Glutamatergic neuron (in vitro differentiated cells): Measurements from ENCODE around the gene EHMT2. TPM values are rescaled to one million over a fixed set of nuclear protein-coding genes. Genes with fewer than 3 reads are reported as not detected.

Source experiments
- DNase-seq: peaks from one replicate; pipeline ENCODE4 v3.0.0; 2022
- H3K27ac Mint-ChIP-seq: one replicate; pipeline ENCODE4 v1.8.0; 2020; ENCODE audit warnings: mild to moderate bottlenecking, mixed read lengths, inconsistent platforms; ENCODE audit not compliant: unreplicated experiment
- H3K27me3 Mint-ChIP-seq: one replicate; pipeline ENCODE4 v1.8.0; 2020; ENCODE audit warnings: mild to moderate bottlenecking, moderate library complexity, mixed read lengths, inconsistent platforms; ENCODE audit not compliant: unreplicated experiment
- H3K36me3 Mint-ChIP-seq: one replicate; pipeline ENCODE4 v1.8.0; 2020; ENCODE audit warnings: mild to moderate bottlenecking, mixed read lengths, inconsistent platforms; ENCODE audit not compliant: unreplicated experiment
- H3K4me1 Mint-ChIP-seq: one replicate; pipeline ENCODE4 v1.8.0; 2020; ENCODE audit warnings: mild to moderate bottlenecking, low read depth, mixed read lengths, inconsistent platforms; ENCODE audit not compliant: unreplicated experiment
- H3K4me3 Mint-ChIP-seq: one replicate; pipeline ENCODE4 v1.8.0; 2020; ENCODE audit warnings: mild to moderate bottlenecking, mixed read lengths, inconsistent platforms; ENCODE audit not compliant: unreplicated experiment
- H3K9me3 Mint-ChIP-seq: one replicate; pipeline ENCODE4 v1.8.0; 2020; ENCODE audit warnings: mild to moderate bottlenecking, moderate library complexity, mixed read lengths, inconsistent platforms; ENCODE audit not compliant: unreplicated experiment
- CTCF ChIP-seq: fragments of 200-600 bp; sonication (generic); IDR thresholded peaks from one replicate; pipeline ENCODE4 v1.5.0; 2021; ENCODE audit not compliant: partially characterized antibody, unreplicated experiment
- total RNA-seq: library from RNA; stranded (reverse); fragmentation: NEBNext Ultra II Directional; extraction: Animal tissue kit (Norgen Biotek cat#: 25700); gene quantifications from one replicate; pipeline ENCODE4 v1.2.1, GENCODE V29; 2021; ENCODE audit not compliant: unreplicated experiment

The EHMT2 gene
- total RNA-seq, 1 donor from 2014 or later = 113 TPM

GRCh38 chr6:31834367-31835250, 62.9 kb downstream of the EHMT2 start:
- H3K4me3 Mint-ChIP-seq = peak overlapping the region; percentile 98
- H3K27me3 Mint-ChIP-seq = peaks cover 18% of the 10 kb centered on the region
- peaks cover 14% of the 10 kb centered on the region for H3K9me3 Mint-ChIP-seq
- DNase-seq = peak; percentile 86
- H3K27ac Mint-ChIP-seq = peak overlapping the region; percentile 93
- no peak for TF ChIP-seq CTCF
- H3K36me3 Mint-ChIP-seq = no peaks in the 10 kb centered on the region
- H3K4me1 Mint-ChIP-seq = peaks cover 18% of the 10 kb centered on the region

GRCh38 chr6:31831350-31832215, 65.9 kb downstream of the EHMT2 start:
- no peaks in the 10 kb centered on the region for H3K36me3 Mint-ChIP-seq
- DNase-seq = no peak
- H3K9me3 Mint-ChIP-seq = peaks cover 15% of the 10 kb centered on the region
- H3K27me3 Mint-ChIP-seq = peaks cover 24% of the 10 kb centered on the region
- H3K4me1 Mint-ChIP-seq = peaks cover 10% of the 10 kb centered on the region
- H3K27ac Mint-ChIP-seq = no peak overlapping the region
- TF ChIP-seq CTCF = no peak
- H3K4me3 Mint-ChIP-seq = peak overlapping the region; percentile 94

DNA sequence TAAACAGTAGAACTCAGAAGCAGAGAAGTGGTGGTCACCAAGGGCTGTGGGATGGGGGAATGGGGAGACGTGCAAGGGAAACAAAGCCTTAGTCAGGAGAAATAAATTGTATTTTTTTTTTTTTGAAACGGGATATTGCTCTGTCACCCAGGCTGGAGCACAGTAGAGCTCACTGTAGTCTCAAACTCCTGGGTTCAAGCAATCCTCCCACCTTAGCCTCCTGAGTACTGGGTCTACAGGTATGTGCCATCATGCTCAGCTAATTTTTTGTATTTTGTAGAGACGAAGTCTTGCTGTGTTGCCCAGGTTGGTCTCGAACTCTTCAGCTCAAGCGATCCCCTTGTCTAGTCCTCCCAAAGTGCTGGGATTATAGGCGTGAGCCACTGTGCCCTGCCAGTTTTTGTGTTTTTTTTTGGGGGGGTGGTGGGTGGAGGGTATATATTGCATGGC, 66.6 kb downstream of the EHMT2 start:
- DNase-seq = no peak
- no peak for TF ChIP-seq CTCF
- peaks cover 15% of the 10 kb centered on the region for H3K9me3 Mint-ChIP-seq
- peak overlapping the region; percentile 70 for H3K27ac Mint-ChIP-seq
- no peaks in the 10 kb centered on the region for H3K36me3 Mint-ChIP-seq
- peaks cover 20% of the 10 kb centered on the region for H3K27me3 Mint-ChIP-seq
- peaks cover 4% of the 10 kb centered on the region for H3K4me1 Mint-ChIP-seq
- peak overlapping the region; percentile 94 for H3K4me3 Mint-ChIP-seq

Other genes with a start within 250 kb of the EHMT2 start
- 804 TPM for gene BAG6, start 245.0 kb downstream of the EHMT2 start, total RNA-seq
- 1.5 TPM for gene APOM, start 241.8 kb downstream of the EHMT2 start, total RNA-seq
- gene C6orf47, start 236.9 kb downstream of the EHMT2 start, total RNA-seq = 28.8 TPM
- gene GPANK1, start 232.7 kb downstream of the EHMT2 start, total RNA-seq = 30.1 TPM
- 214 TPM for gene CSNK2B, start 231.6 kb downstream of the EHMT2 start, total RNA-seq
- 43.1 TPM for gene LY6G5B, start 227.7 kb downstream of the EHMT2 start, total RNA-seq
- 13.8 TPM for gene LY6G5C, start 216.6 kb downstream of the EHMT2 start, total RNA-seq
- 120 TPM for gene ABHD16A, start 194.4 kb downstream of the EHMT2 start, total RNA-seq
- gene LY6G6F, start 190.8 kb downstream of the EHMT2 start, total RNA-seq = not detected
- not detected for gene LY6G6D, start 182.3 kb downstream of the EHMT2 start, total RNA-seq
- gene LY6G6C, start 176.0 kb downstream of the EHMT2 start, total RNA-seq = 1.8 TPM
- not detected for gene MPIG6B, start 174.3 kb downstream of the EHMT2 start, total RNA-seq
- 266 TPM for gene DDAH2, start 168.4 kb downstream of the EHMT2 start, total RNA-seq
- gene CLIC1, start 161.2 kb downstream of the EHMT2 start, total RNA-seq = 310 TPM
- gene MSH5, start 157.7 kb downstream of the EHMT2 start, total RNA-seq = 25.7 TPM
- gene SAPCD1, start 135.0 kb downstream of the EHMT2 start, total RNA-seq = 3.7 TPM
- 3.2 TPM for gene VWA7, start 120.4 kb downstream of the EHMT2 start, total RNA-seq
- gene VARS1, start 101.9 kb downstream of the EHMT2 start, total RNA-seq = 204 TPM
- gene LSM2, start 90.7 kb downstream of the EHMT2 start, total RNA-seq = 68.2 TPM
- 2.5 TPM for gene HSPA1L, start 82.4 kb downstream of the EHMT2 start, total RNA-seq
- 54.3 TPM for gene HSPA1A, start 82.2 kb downstream of the EHMT2 start, total RNA-seq
- 93.9 TPM for gene HSPA1B, start 70.0 kb downstream of the EHMT2 start, total RNA-seq
- gene NEU1, start 34.9 kb downstream of the EHMT2 start, total RNA-seq = 40.2 TPM
- not detected for gene SLC44A4, start 18.7 kb downstream of the EHMT2 start, total RNA-seq
- 16.2 TPM for gene ZBTB12, start 4.4 kb upstream of the EHMT2 start, total RNA-seq
- gene C2, start 30.0 kb upstream of the EHMT2 start, total RNA-seq = not detected
- gene CFB, start 48.4 kb upstream of the EHMT2 start, total RNA-seq = not detected
- 52.7 TPM for gene NELFE, start 61.3 kb upstream of the EHMT2 start, total RNA-seq
- 109 TPM for gene SKIC2, start 61.5 kb upstream of the EHMT2 start, total RNA-seq
- gene DXO, start 74.4 kb upstream of the EHMT2 start, total RNA-seq = 23.8 TPM
- 9.3 TPM for gene C4A, start 84.4 kb upstream of the EHMT2 start, total RNA-seq
- gene C4B, start 117.1 kb upstream of the EHMT2 start, total RNA-seq = 6.4 TPM
- gene CYP21A2, start 140.7 kb upstream of the EHMT2 start, total RNA-seq = 0.64 TPM
- 6.0 TPM for gene TNXB, start 211.6 kb upstream of the EHMT2 start, total RNA-seq
- gene ATF6B, start 230.5 kb upstream of the EHMT2 start, total RNA-seq = 79.5 TPM
- gene FKBPL, start 232.6 kb upstream of the EHMT2 start, total RNA-seq = 4.7 TPM